SK-N-SH (cell line): Measurements from ENCODE around the gene CMC4. TPM values are rescaled to one million over a fixed set of nuclear protein-coding genes. Genes with fewer than 3 reads are reported as not detected.

Experiments
- CTCF ChIA-PET: fragments of 300-600, 350-600 bp; formaldehyde crosslinking; extraction: SDS; loops from one replicate; lab custom pipeline; 2021; lab: Yijun Ruan, JAX
- POLR2A ChIA-PET: fragments of 350-600 bp; sonication (Branson Sonifier 250); formaldehyde crosslinking; extraction: SDS; loops from one replicate; lab custom pipeline; 2020; ENCODE audit warnings: antibody characterized with exemption, inconsistent platforms; lab: Yijun Ruan, JAX
- DNase-seq: peaks from one replicate; pipeline ENCODE4 v3.0.0; 2012
- H2AFZ ChIP-seq: fragments of 200-600 bp; sonication (generic); 2 replicates; pipeline ENCODE4 v1.8.1; 2016; ENCODE audit warnings: antibody characterized with exemption, mild to moderate bottlenecking, low read depth
- H3F3A ChIP-seq: fragments of 200-600 bp; sonication (generic); replicated peaks from 2 replicates; pipeline ENCODE3; 2016; ENCODE audit warnings: antibody characterized with exemption, mild to moderate bottlenecking; ENCODE audit not compliant: insufficient read depth
- H3K27ac ChIP-seq, 2 experiments: fragments of 200-500 bp in 1 of 2; fragments of 200-600 bp in 1 of 2; sonication (Bioruptor generic) in 1 of 2; sonication (generic), shearing (Covaris generic) in 1 of 2; 2 replicates each; pipeline versions ENCODE4 v1.5.1 to v1.6.1; 2014 to 2016; ENCODE audit warnings: low read depth in 2 of 2, inconsistent platforms in 1 of 2, low read length in 1 of 2, mild to moderate bottlenecking in 1 of 2, mixed read lengths in 1 of 2
- H3K27me3 ChIP-seq: fragments of 200-600 bp; sonication (generic), shearing (Covaris generic); 2 replicates; pipeline ENCODE4 v1.6.1; 2016; ENCODE audit warnings: mixed run types; ENCODE audit not compliant: insufficient read depth
- H3K36me3 ChIP-seq, 2 experiments: fragments of 200-500 bp in 1 of 2; fragments of 200-600 bp in 1 of 2; sonication (Bioruptor generic) in 1 of 2; sonication (generic) in 1 of 2; replicated peaks in 1 of 2; 2 replicates each; pipeline versions ENCODE3 to v1.5.1; 2014 to 2016; ENCODE audit warnings: low read length in 1 of 2, mild to moderate bottlenecking in 1 of 2; ENCODE audit not compliant: insufficient read depth in 2 of 2, control insufficient read depth in 1 of 2
- H3K4me1 ChIP-seq, 2 experiments: fragments of 200-500 bp in 1 of 2; fragments of 200-600 bp in 1 of 2; sonication (Bioruptor generic) in 1 of 2; sonication (generic), shearing (Covaris generic) in 1 of 2; 2 replicates each; pipeline versions ENCODE4 v1.5.1 to v1.6.1; 2014 to 2016; ENCODE audit warnings: low read depth in 1 of 2, low read length in 1 of 2, mixed run types in 1 of 2; ENCODE audit not compliant: insufficient read depth in 2 of 2, control insufficient read depth in 1 of 2
- H3K4me2 ChIP-seq: fragments of 200-600 bp; sonication (generic), shearing (Covaris generic); 2 replicates; pipeline ENCODE4 v1.6.1; 2017; ENCODE audit warnings: mixed run types
- H3K4me3 ChIP-seq, 2 experiments: fragments of 200-500 bp in 1 of 2; fragments of 200-600 bp in 1 of 2; sonication (Bioruptor generic) in 1 of 2; sonication (generic), shearing (Covaris generic) in 1 of 2; 2 replicates each; pipeline versions ENCODE4 v1.5.1 to v1.8.1; 2014 to 2016; ENCODE audit warnings: low read depth in 2 of 2, inconsistent platforms in 1 of 2, low read length in 1 of 2, mild to moderate bottlenecking in 1 of 2, mixed read lengths in 1 of 2, moderate library complexity in 1 of 2
- H3K79me2 ChIP-seq: fragments of 200-600 bp; sonication (generic); 2 replicates; pipeline ENCODE4 v1.8.1; 2017; ENCODE audit warnings: mild to moderate bottlenecking; ENCODE audit not compliant: insufficient read depth
- H3K9ac ChIP-seq: fragments of 200-600 bp; sonication (generic); 2 replicates; pipeline ENCODE4 v1.6.1; 2017; ENCODE audit warnings: mixed run types
- H3K9me2 ChIP-seq: fragments of 200-600 bp; sonication (generic); 2 replicates; pipeline ENCODE4 v1.6.1; 2017; ENCODE audit warnings: mixed run types
- H3K9me3 ChIP-seq: fragments of 200-600 bp; sonication (generic); 2 replicates; pipeline ENCODE4 v1.6.1; 2017; ENCODE audit warnings: mixed run types, mild to moderate bottlenecking, moderate library complexity
- H4K20me1 ChIP-seq: fragments of 200-600 bp; sonication (generic); 2 replicates; pipeline ENCODE4 v1.6.1; 2017; ENCODE audit warnings: mild to moderate bottlenecking, mixed run types; ENCODE audit not compliant: insufficient read depth
- EP300 ChIP-seq, 2 experiments: IDR thresholded peaks; 2 replicates each; pipeline versions ENCODE4 v1.4.0 to v1.6.1; 2012; ENCODE audit warnings: borderline replicate concordance in 1 of 2, low read depth in 1 of 2, low read length in 1 of 2
- FOSL2 ChIP-seq: IDR thresholded peaks from 2 replicates; pipeline ENCODE4 v1.4.0; 2012; ENCODE audit warnings: low read depth, mild to moderate bottlenecking, moderate library complexity, borderline replicate concordance
- GABPA ChIP-seq: IDR thresholded peaks from 2 replicates; pipeline ENCODE4 v1.4.0; 2012; ENCODE audit warnings: low read depth, mild to moderate bottlenecking
- GATA2 ChIP-seq: sonication (generic); formaldehyde crosslinking; IDR thresholded peaks from 2 replicates; pipeline ENCODE4 v1.5.0; 2020; ENCODE audit warnings: mild to moderate bottlenecking, missing genetic modification reagents
- JUND ChIP-seq: IDR thresholded peaks from 2 replicates; pipeline ENCODE4 v1.4.0; 2012
- MEF2A ChIP-seq: IDR thresholded peaks from 2 replicates; pipeline ENCODE4 v1.4.0; 2012; ENCODE audit warnings: low read depth, borderline replicate concordance
- MXI1 ChIP-seq: IDR thresholded peaks from 2 replicates; pipeline ENCODE4 v1.6.1; 2012; ENCODE audit warnings: mild to moderate bottlenecking, low read depth, low read length, improper control_type of control experiment
- NRF1 ChIP-seq: IDR thresholded peaks from 2 replicates; pipeline ENCODE4 v1.6.1; 2012; ENCODE audit warnings: low read depth, mild to moderate bottlenecking, low read length
- POLR2AphosphoS5 ChIP-seq: IDR thresholded peaks from 2 replicates; pipeline ENCODE4 v1.6.1; 2012; ENCODE audit warnings: low read depth, low read length
- RAD21 ChIP-seq: IDR thresholded peaks from 2 replicates; pipeline ENCODE4 v1.6.1; 2012; ENCODE audit warnings: mild to moderate bottlenecking, low read length
- RFX5 ChIP-seq: IDR thresholded peaks from 2 replicates; pipeline ENCODE4 v1.6.1; 2012; ENCODE audit warnings: mild to moderate bottlenecking, improper control_type of control experiment, low read length
- RXRA ChIP-seq: IDR thresholded peaks from 2 replicates; pipeline ENCODE4 v1.4.0; 2012; ENCODE audit warnings: low read depth, mild to moderate bottlenecking, borderline replicate concordance
- TAF1 ChIP-seq: IDR thresholded peaks from 2 replicates; pipeline ENCODE4 v1.6.1; 2012; ENCODE audit warnings: low read depth, mild to moderate bottlenecking, low read length, moderate library complexity, borderline replicate concordance
- WGBS: methylation state at CpG from one replicate; pipeline ENCODE4 v1.1.6; 2017; ENCODE audit warnings: low lambda C conversion rate; 5-methylcytosine and 5-hydroxymethylcytosine counted together
- polyA plus RNA-seq, 3 experiments: library from polyadenylated mRNA; depleted of rRNA; stranded (reverse); fragments of >200 nt; gene quantifications; 2 replicates each; pipeline ENCODE4 v1.2.3, GENCODE V29; 2012
- TF ChIP-seq, protein P1 (sequence below): fragments of 150-350 bp; IDR thresholded peaks from 2 replicates; pipeline ENCODE4 v1.6.1; 2016; ENCODE audit warnings: mild to moderate bottlenecking, low read depth, low read length
- TF ChIP-seq, protein P2 (sequence below): fragments of 150-350 bp; IDR thresholded peaks from 2 replicates; pipeline ENCODE4 v1.6.1; 2017; ENCODE audit warnings: antibody characterized with exemption, low read length, low read depth, borderline replicate concordance
- TF ChIP-seq, protein P3 (sequence below): IDR thresholded peaks from 2 replicates; pipeline ENCODE4; 2012

CMC4 gene
- polyA plus RNA-seq, 1 of the 3 experiments (the other 2 are of a cell fraction) = 12.0 TPM

DNA sequence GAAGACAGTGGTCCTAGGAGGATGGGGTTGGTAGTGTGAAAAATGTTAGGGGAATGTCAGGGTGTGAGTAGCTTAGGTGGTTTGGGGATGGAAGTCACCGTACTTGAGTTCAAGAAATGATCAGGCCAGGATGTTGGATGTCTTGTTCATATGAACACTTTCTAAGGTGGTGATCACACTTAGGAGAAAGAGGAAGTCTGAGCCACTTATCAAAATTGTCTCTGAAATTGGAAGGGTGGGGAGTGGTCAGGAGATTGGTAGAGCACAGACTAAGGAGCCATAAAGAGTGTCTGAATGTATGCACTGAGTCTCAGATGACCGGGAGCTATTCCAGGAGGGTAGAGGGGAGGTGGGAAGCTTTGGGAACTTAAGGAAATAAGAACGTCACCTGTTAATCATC is 17.3 kb downstream of the CMC4 start:
- Histone ChIP-seq H3K36me3 (peaks cover 0 to 7% of the 10 kb centered on the region in 2 experiments), H3K9me3 (no peaks in the 10 kb centered on the region), H4K20me1 (no peaks in the 10 kb centered on the region), H3K4me3 (no peak overlapping the region), H3K9ac (no peak overlapping the region), H3F3A (no peaks in the 10 kb centered on the region), H3K79me2 (no peaks in the 10 kb centered on the region), H3K4me1 (peaks cover 0 to 7% of the 10 kb centered on the region in 2 experiments; a peak in 1 of 4 replicates), H3K27me3 (no peaks in the 10 kb centered on the region), H3K27ac (no peak overlapping the region), H3K9me2 (no peaks in the 10 kb centered on the region), H3K4me2 (no peak overlapping the region), H2AFZ (no peak overlapping the region)
- 46% methylated on average over 3 of the region's 3 CpGs for WGBS
- ChIA-PET CTCF (no interaction called here), POLR2A (no interaction called here)
- TF ChIP-seq MEF2A = no peak
- TF ChIP-seq RXRA = no peak
- no peak for TF ChIP-seq GABPA
- TF ChIP-seq JUND = no peak
- TF ChIP-seq FOSL2 = no peak
- TF ChIP-seq EP300 (IDR thresholded peaks at IDR 0.05; ENCODE audit: borderline replicate concordance in 1 of 2, low read depth in 1 of 2, low read length in 1 of 2) = no peak
- DNase-seq = no peak

DNA sequence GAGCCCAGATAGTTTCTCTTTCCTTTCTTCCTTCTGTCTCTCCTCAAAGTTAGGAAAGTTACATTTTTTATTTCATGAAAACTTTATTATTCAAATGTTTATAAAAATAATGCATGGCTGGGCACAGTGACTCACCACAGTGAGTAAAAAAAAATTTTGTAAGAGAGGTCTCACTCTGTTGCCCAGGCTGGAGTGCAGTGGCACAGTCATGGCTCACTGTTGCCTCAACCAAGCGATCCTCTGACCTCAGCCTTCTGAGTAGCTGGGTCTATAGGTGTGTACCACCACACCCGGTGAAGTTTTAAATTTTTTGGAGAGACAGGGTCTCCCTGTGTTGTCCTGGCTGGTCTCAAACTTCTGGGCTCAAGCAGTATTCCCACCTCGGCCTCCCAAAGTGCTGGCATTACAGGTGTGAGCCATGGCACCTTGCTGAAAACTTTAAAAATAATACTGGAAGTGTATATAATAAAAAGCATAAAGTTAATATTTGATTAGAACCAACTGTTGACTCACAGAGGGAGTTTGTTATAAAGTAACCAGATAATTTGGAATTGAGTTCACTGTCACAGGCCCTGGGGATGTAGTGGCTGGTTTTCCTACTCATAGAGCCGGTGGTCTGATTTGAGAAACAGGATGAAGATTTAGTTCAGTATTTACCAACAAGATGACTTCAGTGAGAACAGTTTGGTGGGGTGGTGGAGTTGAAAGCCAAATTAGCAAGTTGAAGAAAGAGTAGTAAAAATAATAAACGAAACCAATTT is 18.0 kb downstream of the CMC4 start:
- H3K36me3 ChIP-seq = peaks cover 2 to 7% of the 10 kb centered on the region in 2 experiments
- H3K4me1 ChIP-seq = peaks cover 0 to 7% of the 10 kb centered on the region in 2 experiments; a peak in 1 of 4 replicates
- 43% methylated on average over 5 of the region's 5 CpGs for WGBS
- DNase-seq = no peak
- no peaks in the 10 kb centered on the region for H3K79me2 ChIP-seq
- no peaks in the 10 kb centered on the region for H4K20me1 ChIP-seq
- no peaks in the 10 kb centered on the region for H3K27me3 ChIP-seq
- no peak overlapping the region for H3K27ac ChIP-seq
- H3F3A ChIP-seq = no peaks in the 10 kb centered on the region
- H3K9me3 ChIP-seq = no peaks in the 10 kb centered on the region
- no peak overlapping the region for H3K9ac ChIP-seq
- H3K4me3 ChIP-seq = no peak overlapping the region
- H3K4me2 ChIP-seq = no peak overlapping the region
- H3K9me2 ChIP-seq = no peaks in the 10 kb centered on the region
- no peak overlapping the region for H2AFZ ChIP-seq
- CTCF ChIA-PET = no interaction called here
- POLR2A ChIA-PET = no interaction called here
- TF ChIP-seq, protein P1, sequence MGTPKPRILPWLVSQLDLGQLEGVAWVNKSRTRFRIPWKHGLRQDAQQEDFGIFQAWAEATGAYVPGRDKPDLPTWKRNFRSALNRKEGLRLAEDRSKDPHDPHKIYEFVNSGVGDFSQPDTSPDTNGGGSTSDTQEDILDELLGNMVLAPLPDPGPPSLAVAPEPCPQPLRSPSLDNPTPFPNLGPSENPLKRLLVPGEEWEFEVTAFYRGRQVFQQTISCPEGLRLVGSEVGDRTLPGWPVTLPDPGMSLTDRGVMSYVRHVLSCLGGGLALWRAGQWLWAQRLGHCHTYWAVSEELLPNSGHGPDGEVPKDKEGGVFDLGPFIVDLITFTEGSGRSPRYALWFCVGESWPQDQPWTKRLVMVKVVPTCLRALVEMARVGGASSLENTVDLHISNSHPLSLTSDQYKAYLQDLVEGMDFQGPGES = no peak
- no peak for TF ChIP-seq TAF1
- TF ChIP-seq GATA2 = no peak
- TF ChIP-seq RAD21 = no peak
- TF ChIP-seq MXI1 = no peak
- no peak for TF ChIP-seq RFX5
- no peak for TF ChIP-seq EP300 (IDR thresholded peaks at IDR 0.05; ENCODE audit: borderline replicate concordance in 1 of 2, low read depth in 1 of 2, low read length in 1 of 2)
- TF ChIP-seq, protein P2, sequence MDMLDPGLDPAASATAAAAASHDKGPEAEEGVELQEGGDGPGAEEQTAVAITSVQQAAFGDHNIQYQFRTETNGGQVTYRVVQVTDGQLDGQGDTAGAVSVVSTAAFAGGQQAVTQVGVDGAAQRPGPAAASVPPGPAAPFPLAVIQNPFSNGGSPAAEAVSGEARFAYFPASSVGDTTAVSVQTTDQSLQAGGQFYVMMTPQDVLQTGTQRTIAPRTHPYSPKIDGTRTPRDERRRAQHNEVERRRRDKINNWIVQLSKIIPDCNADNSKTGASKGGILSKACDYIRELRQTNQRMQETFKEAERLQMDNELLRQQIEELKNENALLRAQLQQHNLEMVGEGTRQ = no peak
- TF ChIP-seq, protein P3, sequence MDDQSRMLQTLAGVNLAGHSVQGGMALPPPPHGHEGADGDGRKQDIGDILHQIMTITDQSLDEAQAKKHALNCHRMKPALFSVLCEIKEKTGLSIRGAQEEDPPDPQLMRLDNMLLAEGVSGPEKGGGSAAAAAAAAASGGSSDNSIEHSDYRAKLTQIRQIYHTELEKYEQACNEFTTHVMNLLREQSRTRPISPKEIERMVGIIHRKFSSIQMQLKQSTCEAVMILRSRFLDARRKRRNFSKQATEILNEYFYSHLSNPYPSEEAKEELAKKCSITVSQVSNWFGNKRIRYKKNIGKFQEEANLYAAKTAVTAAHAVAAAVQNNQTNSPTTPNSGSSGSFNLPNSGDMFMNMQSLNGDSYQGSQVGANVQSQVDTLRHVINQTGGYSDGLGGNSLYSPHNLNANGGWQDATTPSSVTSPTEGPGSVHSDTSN = no peak
- TF ChIP-seq NRF1 = no peak
- no peak for TF ChIP-seq POLR2AphosphoS5
- no peak for TF ChIP-seq MEF2A
- TF ChIP-seq GABPA = no peak
